A549 (cell line): Measurements from ENCODE around the gene OSBPL8. TPM values are rescaled to one million over a fixed set of nuclear protein-coding genes. Genes with fewer than 3 reads are reported as not detected.

Source experiments
- ATAC-seq, 2 experiments: fragments of 200-7000 bp in 1 of 2; fragments of >200 bp in 1 of 2; cut with Nextera tagmentation in 1 of 2; cut with Tn5 transposase in 1 of 2; 3 replicates each; pipeline versions ENCODE4 v1.8.0 to v1.9.1; 2018 to 2020; ENCODE audit warnings: mild to moderate bottlenecking in 1 of 2, moderate library complexity in 1 of 2
- CTCF ChIA-PET: fragments of 300-600 bp; sonication (Branson Sonifier 250); formaldehyde crosslinking; extraction: SDS; loops from one replicate; lab custom pipeline; 2021; ENCODE audit warnings: antibody characterized with exemption, inconsistent platforms; lab: Yijun Ruan, JAX
- POLR2A ChIA-PET: fragments of 350-600 bp; formaldehyde crosslinking; extraction: SDS; loops from one replicate; lab custom pipeline; 2021; ENCODE audit warnings: antibody characterized with exemption, inconsistent platforms; lab: Yijun Ruan, JAX
- DNase-seq, 2 experiments: peaks; one replicate each; pipeline versions ENCODE4 v3.0.0 to v3.0.0-alpha.2; 2011 to 2016; ENCODE audit warnings: low read depth in 1 of 2, low spot score in 1 of 2
- FAIRE-seq: peaks from 2 replicates; lab custom pipeline; 2011; peaks lifted over from hg19 to GRCh38; lab: Jason Lieb, UNC
- H3K27ac ChIP-seq, 2 experiments: fragments of >200 bp; sonication (Bioruptor Twin); formaldehyde crosslinking; 3 replicates each; pipeline ENCODE4 v1.5.1; 2016 to 2017
- H3K4me1 ChIP-seq: fragments of >200 bp; sonication (Bioruptor Twin); formaldehyde crosslinking; 3 replicates; pipeline ENCODE4 v1.6.1; 2016
- H3K4me2 ChIP-seq: fragments of >200 bp; sonication (Bioruptor Twin); formaldehyde crosslinking; 3 replicates; pipeline ENCODE4 v1.6.1; 2016
- H3K4me3 ChIP-seq: fragments of >200 bp; sonication (Bioruptor Twin); formaldehyde crosslinking; 3 replicates; pipeline ENCODE4 v1.5.1; 2016
- H3K9me3 ChIP-seq: fragments of >200 bp; sonication (Bioruptor Twin); formaldehyde crosslinking; 3 replicates; pipeline ENCODE4 v1.6.1; 2016
- CEBPB ChIP-seq, 2 experiments: fragments of >200 bp in 1 of 2; sonication (Bioruptor Twin) in 1 of 2; formaldehyde crosslinking in 1 of 2; IDR thresholded peaks; 2 replicates each; pipeline ENCODE4 v1.6.1; 2012 to 2016
- CHD2 ChIP-seq: fragments of 150-350 bp; IDR thresholded peaks from 2 replicates; pipeline ENCODE4 v1.6.1; 2014; ENCODE audit warnings: low read length; ENCODE audit not compliant: partially characterized antibody
- CHD4 ChIP-seq: fragments of 200-600 bp; sonication (generic); IDR thresholded peaks from 2 replicates; pipeline ENCODE4 v1.6.1; 2016; ENCODE audit warnings: antibody characterized with exemption, mild to moderate bottlenecking, borderline replicate concordance
- CTCF ChIP-seq: fragments of >200 bp; sonication (Bioruptor Twin); formaldehyde crosslinking; IDR thresholded peaks from 3 replicates; pipeline ENCODE4 v1.5.1; 2016
- E2F6 ChIP-seq: IDR thresholded peaks from 2 replicates; pipeline ENCODE4 v1.6.1; 2012; ENCODE audit warnings: low read depth, borderline replicate concordance
- EP300 ChIP-seq, 2 experiments: fragments of >200 bp; sonication (Bioruptor Twin); formaldehyde crosslinking; IDR thresholded peaks; 2 replicates in 1 of 2; 3 replicates in 1 of 2; pipeline ENCODE4 v1.6.1; 2016 to 2017
- FOSB ChIP-seq: fragments of 250-450 bp; sonication (Bioruptor Pico); IDR thresholded peaks from 2 replicates; pipeline ENCODE4 v1.5.0; 2020; ENCODE audit warnings: mild to moderate bottlenecking, moderate library complexity
- FOSL2 ChIP-seq, 2 experiments: fragments of 450-650 bp in 1 of 2; fragments of >200 bp in 1 of 2; sonication (Bioruptor Twin) in 1 of 2; formaldehyde crosslinking; IDR thresholded peaks; 2 replicates each; pipeline versions ENCODE4 v1.5.0 to v1.6.1; 2016 to 2020; ENCODE audit warnings: mild to moderate bottlenecking in 1 of 2, moderate library complexity in 1 of 2
- FOXS1 ChIP-seq: fragments of 250-450 bp; sonication (Bioruptor Pico); IDR thresholded peaks from 2 replicates; pipeline ENCODE4 v1.5.0; 2020; ENCODE audit warnings: mild to moderate bottlenecking, moderate library complexity
- GATA3 ChIP-seq: IDR thresholded peaks from 2 replicates; pipeline ENCODE4 v1.6.1; 2012; ENCODE audit warnings: borderline replicate concordance
- HDAC2 ChIP-seq: fragments of 200-600 bp; sonication (generic); IDR thresholded peaks from 2 replicates; pipeline ENCODE4 v1.6.1; 2016
- HES2 ChIP-seq: fragments of >200 bp; sonication (Bioruptor Twin); formaldehyde crosslinking; IDR thresholded peaks from 2 replicates; pipeline ENCODE4 v1.6.1; 2016
- HEYL ChIP-seq: fragments of 250-450 bp; sonication (Bioruptor Pico); IDR thresholded peaks from 2 replicates; pipeline ENCODE4 v1.8.0; 2021; ENCODE audit warnings: mild to moderate bottlenecking, moderate library complexity
- HOXB5 ChIP-seq: fragments of 250-450 bp; sonication (Bioruptor Pico); IDR thresholded peaks from 2 replicates; pipeline ENCODE4 v1.5.0; 2020; ENCODE audit warnings: mild to moderate bottlenecking, moderate library complexity
- KDM5A ChIP-seq: fragments of 200-600 bp; sonication (generic); IDR thresholded peaks from 2 replicates; pipeline ENCODE4 v1.6.1; 2016; ENCODE audit warnings: antibody characterized with exemption, mild to moderate bottlenecking
- MAFK ChIP-seq: fragments of 450-650 bp; IDR thresholded peaks from 2 replicates; pipeline ENCODE4 v1.6.1; 2014; ENCODE audit not compliant: partially characterized antibody
- MAX ChIP-seq: IDR thresholded peaks from 2 replicates; pipeline ENCODE4 v1.6.1; 2012
- MYC ChIP-seq: IDR thresholded peaks from 2 replicates; pipeline ENCODE4 v1.6.1; 2012; ENCODE audit warnings: mild to moderate bottlenecking, inconsistent platforms, low read length, improper control_type of control experiment, borderline replicate concordance
- NPAS2 ChIP-seq: fragments of 250-450 bp; sonication (Bioruptor Pico); IDR thresholded peaks from 2 replicates; pipeline ENCODE4 v1.8.0; 2022; ENCODE audit warnings: mild to moderate bottlenecking, moderate library complexity, borderline replicate concordance
- NR3C1 ChIP-seq: fragments of >200 bp; sonication (Bioruptor Twin); formaldehyde crosslinking; IDR thresholded peaks from 3 replicates; pipeline ENCODE4 v1.6.1; 2017
- PBX3 ChIP-seq: IDR thresholded peaks from 2 replicates; pipeline ENCODE4 v1.6.1; 2012
- RFX5 ChIP-seq: fragments of 450-650 bp; IDR thresholded peaks from 2 replicates; pipeline ENCODE4 v1.7.1; 2014; ENCODE audit warnings: antibody characterized with exemption, mild to moderate bottlenecking, moderate library complexity
- SMC3 ChIP-seq: fragments of >200 bp; sonication (Bioruptor Twin); formaldehyde crosslinking; IDR thresholded peaks from 3 replicates; pipeline ENCODE4 v1.6.1; 2018; ENCODE audit warnings: inconsistent platforms
- TFCP2L1 ChIP-seq: fragments of 250-450 bp; sonication (Bioruptor Pico); IDR thresholded peaks from 2 replicates; pipeline ENCODE4 v1.5.0; 2021; ENCODE audit warnings: mild to moderate bottlenecking
- ZC3H11A ChIP-seq: fragments of 450-650 bp; IDR thresholded peaks from 2 replicates; pipeline ENCODE4 v1.6.1; 2014; ENCODE audit warnings: antibody characterized with exemption, mild to moderate bottlenecking
- WGBS: methylation state at CpG from one replicate; pipeline ENCODE4 v1.1.6; 2017; ENCODE audit errors: missing lambda C conversion rate; 5-methylcytosine and 5-hydroxymethylcytosine counted together
- polyA plus RNA-seq, 4 experiments: library from polyadenylated mRNA; depleted of rRNA in 3 of 4; stranded (reverse); fragments of >200 nt; fragmentation: RNase III in 1 of 4; extraction: RNeasy Plus Mini Kit Qiagen cat#74134 plus additional on column Dnase treatment in 1 of 4; gene quantifications; 2 replicates in 3 of 4; 3 replicates in 1 of 4; pipeline ENCODE4 v1.2.3, GENCODE V29; 2011 to 2017

OSBPL8 gene
- polyA plus RNA-seq, 2 of the 4 experiments (the other 2 are of a cell fraction), result 15.4 to 43.2 TPM

- no peak for TF ChIP-seq MYC
- no peak for TF ChIP-seq PBX3
- no peak for TF ChIP-seq TFCP2L1 (CRISPR knock-in tag)
- TF ChIP-seq ZC3H11A, result no peak
- TF ChIP-seq EP300 (IDR thresholded peaks at IDR 0.05), result no peak
- no peak for TF ChIP-seq CTCF
- no peak for TF ChIP-seq CEBPB (IDR thresholded peaks at IDR 0.05)
- no peak for TF ChIP-seq NPAS2 (CRISPR knock-in tag)
- no peak for TF ChIP-seq FOXS1
- TF ChIP-seq HEYL (CRISPR knock-in tag), result no peak
- TF ChIP-seq HES2, result no peak
- no peak for TF ChIP-seq RFX5
- no peak for TF ChIP-seq FOSL2 (IDR thresholded peaks at IDR 0.05)
- no peak for TF ChIP-seq FOSL2 (CRISPR knock-in tag; IDR thresholded peaks at IDR 0.05)
- TF ChIP-seq E2F6, result no peak
- TF ChIP-seq SMC3, result no peak
- no peak for TF ChIP-seq MAFK
- H3K9me3 ChIP-seq, result no peaks in the 10 kb centered on the region; the same call in 2 of the 3 replicates
- no peak overlapping the region for H3K4me3 ChIP-seq
- DNase-seq, result no peak
- no peak overlapping the region for H3K4me2 ChIP-seq
- FAIRE-seq, result no peak
- ChIA-PET CTCF (no interaction called here), POLR2A (no interaction called here)
- ATAC-seq, result no peak
- WGBS, result 98% methylated on average over 1 of the region's 1 CpG
- H3K27ac ChIP-seq, result no peak overlapping the region
- H3K4me1 ChIP-seq, result 0 out of 3 replicates have a peak, but pooled peaks cover 8% of the 10 kb centered on the region
Observed at GRCh38 chr12:76491292-76491691, 68.3 kb downstream of the OSBPL8 start.

GRCh38 chr12:76490763-76491162 lies 68.8 kb downstream of the OSBPL8 start:
- ChIA-PET CTCF (no interaction called here), POLR2A (no interaction called here)
- H3K4me2 ChIP-seq, result no peak overlapping the region
- no peak for ATAC-seq
- TF ChIP-seq HOXB5, result no peak
- no peak for TF ChIP-seq CHD2
- no peak for TF ChIP-seq HDAC2
- TF ChIP-seq FOSB (CRISPR knock-in tag), result no peak
- TF ChIP-seq CHD4, result no peak
- no peak for TF ChIP-seq MYC
- no peak for TF ChIP-seq MAX
- TF ChIP-seq GATA3, result no peak
- TF ChIP-seq NR3C1, result no peak
- no peak for TF ChIP-seq FOXS1
- TF ChIP-seq KDM5A, result no peak
- TF ChIP-seq, all 56 proteins: peak for 0
- Histone ChIP-seq H3K27ac (no peak overlapping the region), H3K9me3 (no peaks in the 10 kb centered on the region; the same call in 2 of the 3 replicates), H3K4me3 (no peak overlapping the region), H3K4me1 (0 out of 3 replicates have a peak, but pooled peaks cover 8% of the 10 kb centered on the region)
- FAIRE-seq (no peak), DNase-seq (no peak)
- WGBS, result 98% methylated on average over 4 of the region's 4 CpGs
